Measurements from ENCODE around the gene ENAH.

Gene ENAH

GRCh38 chr1:225485226-225485625 is 167.7 kb downstream of the ENAH start:
- no peak for TF ChIP-seq CTCF (IDR thresholded peaks at IDR 0.05; ENCODE audit: borderline replicate concordance, insufficient read depth, low read depth, low read length)
- H3K4me3 ChIP-seq (ENCODE audit: low read depth, low read length), result no peak overlapping the region

GRCh38 chr1:225484657-225485214 is 168.2 kb downstream of the ENAH start:
- H3K4me3 ChIP-seq (ENCODE audit: low read depth, low read length), result no peak overlapping the region
- TF ChIP-seq CTCF (IDR thresholded peaks at IDR 0.05; ENCODE audit: borderline replicate concordance, insufficient read depth, low read depth, low read length), result no peak

GRCh38 chr1:225483818-225484656 is 168.9 kb downstream of the ENAH start:
- no peak overlapping the region for H3K4me3 ChIP-seq (ENCODE audit: low read depth, low read length)
- no peak for TF ChIP-seq CTCF (IDR thresholded peaks at IDR 0.05; ENCODE audit: borderline replicate concordance, insufficient read depth, low read depth, low read length)

GRCh38 chr1:225482421-225482950 is 170.4 kb downstream of the ENAH start:
- TF ChIP-seq CTCF (IDR thresholded peaks at IDR 0.05; ENCODE audit: borderline replicate concordance, insufficient read depth, low read depth, low read length), result no peak
- H3K4me3 ChIP-seq (ENCODE audit: low read depth, low read length), result no peak overlapping the region

- no peak for TF ChIP-seq CTCF (IDR thresholded peaks at IDR 0.05; ENCODE audit: borderline replicate concordance, insufficient read depth, low read depth, low read length)
- no peak overlapping the region for H3K4me3 ChIP-seq (ENCODE audit: low read depth, low read length)
These were observed 171.2 kb downstream of the ENAH start for GRCh38 chr1:225481738-225482137.

- H3K4me3 ChIP-seq (ENCODE audit: low read depth, low read length), result no peak overlapping the region
- peak; percentile 90 for TF ChIP-seq CTCF (IDR thresholded peaks at IDR 0.05; ENCODE audit: borderline replicate concordance, insufficient read depth, low read depth, low read length)
These were observed 172.0 kb downstream of the ENAH start for GRCh38 chr1:225480825-225481434.
